IPS-18c (cell line): ENCODE data around the gene PGM5.

ENCODE experiments used
- H3K4me3 ChIP-seq: 2 replicates; pipeline ENCODE4 v1.7.0; 2013; ENCODE audit warnings: low read depth, mild to moderate bottlenecking, low read length, moderate library complexity; ENCODE audit not compliant: insufficient read depth
- H3K9me3 ChIP-seq: one replicate; pipeline ENCODE4 v1.6.1; 2013; ENCODE audit warnings: mild to moderate bottlenecking, low read length, moderate library complexity; ENCODE audit not compliant: control insufficient read depth, insufficient read depth

PGM5 gene

GRCh38 chr9:68577774-68578591 lies 221.6 kb downstream of the PGM5 start:
- Histone ChIP-seq H3K9me3 (no peaks in the 10 kb centered on the region), H3K4me3 (no peak overlapping the region)
